ENCODE data around the gene MRC1.

Gene MRC1

DNA sequence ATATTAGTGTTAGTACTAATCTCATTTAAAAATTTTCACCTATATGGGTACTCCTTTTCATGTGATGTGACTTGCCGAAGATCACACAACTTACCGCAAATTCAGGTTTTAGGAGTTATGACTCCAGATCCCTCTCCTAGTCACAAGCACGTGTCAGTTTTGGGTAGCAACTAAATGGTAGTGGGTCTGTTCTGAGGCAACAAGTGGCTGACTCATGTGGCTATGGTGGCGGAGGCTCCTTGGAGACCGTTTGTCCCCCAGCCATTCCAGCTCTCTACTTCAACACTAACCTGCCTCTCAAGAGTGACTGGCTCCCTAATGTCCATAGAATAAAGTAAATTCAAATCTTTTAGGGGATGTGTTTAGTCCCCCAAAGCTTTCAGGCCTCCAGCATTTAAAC is 39.5 kb downstream of the MRC1 start:
- DNase-seq, result no peak

DNA sequence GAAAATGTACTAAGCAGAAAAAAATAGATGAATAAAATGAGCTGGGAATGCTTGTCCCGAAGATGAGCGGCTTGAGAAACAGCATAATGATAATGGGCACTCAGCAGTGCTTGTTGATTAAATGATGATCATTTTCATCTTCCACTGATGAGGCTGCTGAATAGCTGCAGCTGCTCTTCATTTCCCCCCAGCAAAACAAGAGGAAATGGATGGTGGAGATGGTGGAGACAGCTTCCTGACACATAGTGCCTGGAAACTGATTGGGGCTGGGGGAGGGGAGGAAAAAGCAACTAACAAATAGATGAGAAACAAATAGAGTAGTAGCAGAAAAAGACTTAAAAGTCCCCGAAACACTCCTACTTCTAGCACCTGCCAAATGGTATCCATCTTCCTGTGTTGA is 41.4 kb downstream of the MRC1 start:
- no peak for DNase-seq

GRCh38 chr10:17851611-17852010 is 42.5 kb downstream of the MRC1 start:
- no peak for DNase-seq

DNA sequence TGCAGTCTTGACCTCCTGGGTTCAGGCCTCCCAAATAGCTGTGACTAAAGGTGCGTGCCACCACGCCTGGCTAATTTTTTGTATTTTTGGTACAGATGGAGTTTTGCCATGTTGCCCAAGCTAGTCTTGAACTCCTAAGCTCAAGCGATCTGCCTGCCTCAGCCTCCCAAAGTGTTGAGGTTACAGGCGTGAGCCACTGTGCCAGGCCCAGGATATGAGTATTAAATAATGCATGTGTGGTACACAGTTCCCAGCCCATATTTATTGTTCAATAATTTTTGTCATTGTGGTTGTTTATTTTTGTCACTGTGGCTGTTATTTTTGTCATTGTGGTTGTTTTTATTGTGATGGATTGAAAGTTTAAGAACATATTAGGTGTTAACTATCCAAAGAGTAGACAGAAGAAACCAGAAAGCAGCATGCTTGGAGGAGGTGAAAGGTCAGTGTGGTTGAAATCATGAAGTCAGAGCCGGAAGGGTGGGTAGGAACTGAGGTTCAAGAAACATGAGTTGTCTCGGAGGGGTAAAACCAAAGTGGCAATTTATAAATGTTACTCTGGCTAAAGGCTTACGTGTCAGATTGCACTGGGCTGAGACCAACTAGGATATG is 45.0 kb downstream of the MRC1 start:
- DNase-seq, result no peak

DNA sequence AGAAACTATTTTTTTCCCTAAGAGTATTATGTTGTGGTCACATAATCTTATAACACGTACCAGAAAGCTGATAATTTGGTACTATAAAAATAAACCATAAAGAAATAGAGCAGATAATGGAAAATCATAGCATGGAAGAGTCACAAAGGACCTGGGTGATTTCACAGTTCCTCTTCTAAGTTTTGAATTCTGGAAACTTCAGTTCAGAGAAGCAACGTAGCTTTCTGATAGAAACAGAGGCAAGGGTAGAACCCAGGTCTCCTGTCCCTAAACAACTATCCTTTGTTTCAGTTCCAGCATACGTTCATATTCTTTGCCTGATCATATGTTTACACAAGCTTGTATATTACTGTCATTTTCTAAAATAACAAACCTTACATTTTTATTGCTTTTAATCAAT is 47.9 kb downstream of the MRC1 start:
- no peak for DNase-seq

DNA sequence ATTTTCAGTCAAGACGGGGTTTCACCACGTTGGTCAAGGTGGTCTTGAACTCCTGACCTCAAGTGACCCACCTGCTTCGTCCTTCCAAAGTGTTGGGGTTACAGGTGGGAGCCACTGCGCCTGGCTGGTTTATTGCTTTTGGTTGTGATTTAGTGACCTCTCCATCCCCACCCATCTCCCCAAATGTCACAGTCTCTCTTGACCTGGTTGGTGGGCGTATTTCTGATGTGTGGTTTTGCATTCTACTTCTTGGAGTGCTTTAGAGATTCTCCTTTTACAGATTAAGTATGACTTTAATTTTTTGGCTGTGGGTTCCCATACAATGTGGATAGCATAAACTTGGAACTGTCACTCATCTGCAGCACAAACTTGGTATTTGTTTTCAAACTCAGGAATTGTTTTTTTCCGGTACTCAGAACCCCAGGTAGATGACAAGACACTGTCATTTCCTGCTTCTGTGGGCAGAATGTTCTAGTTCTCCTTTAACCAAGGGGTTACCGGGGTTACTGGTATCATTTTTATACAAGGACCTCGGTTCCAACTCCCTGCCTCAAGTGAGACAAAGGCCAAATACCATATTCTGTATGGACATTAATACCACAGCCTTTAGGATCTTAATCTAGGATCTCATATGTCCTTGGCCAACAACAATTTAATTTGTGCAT is 50.5 kb downstream of the MRC1 start:
- no peak for DNase-seq

DNA sequence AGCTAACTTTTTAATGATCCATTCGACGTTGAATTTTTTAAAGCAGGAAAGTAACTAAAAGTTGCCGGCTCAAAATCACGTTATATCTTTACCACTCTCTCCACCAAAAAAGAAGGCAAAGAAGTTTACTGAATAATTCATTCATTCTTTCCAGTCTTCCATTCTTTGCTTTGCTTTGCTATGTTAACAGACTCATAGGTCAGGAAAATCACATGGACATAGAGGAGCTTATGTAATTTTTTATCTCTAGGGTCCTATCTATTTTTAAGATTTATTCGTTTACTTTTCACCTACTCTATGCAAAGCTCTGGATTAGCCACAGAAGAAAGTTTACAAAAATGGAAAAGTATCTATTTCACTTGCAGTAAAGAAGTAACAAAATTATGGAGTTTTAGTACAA is 52.6 kb downstream of the MRC1 start:
- no peak for DNase-seq

DNA sequence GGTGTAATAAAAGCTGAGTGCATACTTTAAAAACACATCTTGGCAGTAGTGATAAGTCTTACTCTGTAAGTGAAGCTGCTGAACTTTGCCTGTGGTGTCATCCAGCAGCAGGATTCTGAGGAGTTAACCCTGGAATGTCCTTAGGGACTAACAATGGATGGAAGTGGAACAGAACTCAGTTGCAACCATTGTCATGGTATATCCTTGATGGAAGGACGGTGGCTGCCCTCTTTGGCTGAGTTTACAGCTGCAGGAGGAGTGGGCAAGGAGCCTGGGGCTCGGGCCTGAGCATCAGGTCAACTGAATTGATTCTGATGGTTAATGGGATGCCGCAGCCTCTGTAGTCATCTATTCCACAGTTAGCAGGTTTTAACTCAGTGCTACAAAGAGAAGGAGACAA is 56.2 kb downstream of the MRC1 start:
- no peak for DNase-seq

- DNase-seq, result no peak
Observed at GRCh38 chr10:17866346-17866745, 57.2 kb downstream of the MRC1 start.

DNA sequence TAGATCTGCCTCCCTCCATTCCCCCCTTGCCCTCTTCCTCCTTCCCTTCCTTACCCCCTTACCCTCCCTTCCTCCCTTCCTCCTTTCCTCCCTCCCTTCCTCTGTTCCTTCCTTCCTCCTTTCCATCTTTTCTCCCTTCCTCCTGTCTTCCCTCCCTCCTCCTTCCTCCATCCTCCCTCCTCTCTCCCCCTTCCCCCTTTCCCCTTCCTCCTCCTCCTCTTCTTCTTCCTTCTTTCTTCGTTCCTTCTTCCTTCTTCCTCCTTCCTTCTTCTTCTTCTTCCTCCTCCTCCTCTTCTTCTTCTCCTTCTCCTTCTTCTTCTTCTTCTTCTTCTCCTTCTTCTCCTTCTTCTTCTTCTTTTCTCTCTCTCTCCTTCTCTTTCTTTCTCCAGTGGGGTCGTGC is 57.9 kb downstream of the MRC1 start:
- no peak for DNase-seq

- no peak for DNase-seq
Observed at GRCh38 chr10:17871036-17871435, 61.9 kb downstream of the MRC1 start.

GRCh38 chr10:17872191-17873091 is 63.3 kb downstream of the MRC1 start:
- DNase-seq, result no peak

GRCh38 chr10:17873946-17874345 is 64.8 kb downstream of the MRC1 start:
- no peak for DNase-seq

DNA sequence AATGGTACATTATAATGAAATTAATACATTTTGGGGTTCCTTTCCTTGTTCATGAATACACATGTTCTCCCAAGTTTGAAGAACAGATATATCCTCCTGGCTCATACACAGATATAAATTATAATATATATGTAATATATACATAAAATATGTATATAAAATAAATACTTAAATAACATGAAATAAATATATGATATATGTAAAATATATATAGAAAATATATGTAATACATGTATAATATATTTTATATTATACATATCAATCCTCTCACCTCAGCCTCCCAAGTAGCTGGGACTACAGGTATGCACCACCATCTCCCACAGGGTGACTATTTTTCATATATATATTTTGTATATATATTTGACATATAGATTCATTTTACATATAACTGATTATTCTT is 68.0 kb downstream of the MRC1 start:
- DNase-seq, result no peak

- no peak for DNase-seq
Observed at GRCh38 chr10:17878896-17879295, 69.7 kb downstream of the MRC1 start.

DNA sequence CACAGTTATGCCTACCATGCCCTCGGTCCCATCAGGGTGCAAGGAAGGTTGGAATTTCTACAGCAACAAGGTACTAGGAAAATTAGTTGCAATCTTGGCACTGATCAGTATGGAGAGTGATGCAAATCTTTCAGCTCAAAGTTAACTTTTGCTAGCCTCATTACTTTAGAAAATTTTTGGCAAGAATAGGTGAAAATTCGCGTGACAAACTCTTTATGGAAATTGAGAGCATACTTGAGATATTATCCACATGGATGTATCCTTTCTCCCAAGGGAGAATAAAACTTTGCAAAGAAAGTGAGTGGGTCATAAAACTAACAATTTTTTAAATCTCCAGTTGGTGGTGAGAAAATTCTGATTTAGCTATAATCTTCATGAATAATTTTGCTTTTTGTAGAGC is 71.5 kb downstream of the MRC1 start:
- no peak for DNase-seq

DNA sequence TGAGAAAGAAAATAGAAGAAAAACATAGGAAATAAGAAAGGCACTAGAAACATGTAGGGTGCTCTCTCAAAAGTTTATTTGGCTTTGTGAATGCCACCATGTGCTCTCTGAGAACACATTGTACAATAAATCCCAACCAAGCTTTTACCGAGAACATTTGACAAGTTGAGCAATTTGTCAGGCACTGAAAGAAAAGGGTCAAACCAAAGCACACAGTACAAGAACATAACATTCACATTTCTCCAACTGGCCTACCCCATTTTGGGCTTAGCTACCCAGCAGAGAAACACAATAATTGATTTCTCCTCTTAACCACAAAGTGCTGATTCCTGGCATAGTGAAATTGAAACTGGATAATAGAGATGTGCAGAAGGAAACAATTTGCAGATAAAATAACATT is 73.4 kb downstream of the MRC1 start:
- DNase-seq, result no peak

DNA sequence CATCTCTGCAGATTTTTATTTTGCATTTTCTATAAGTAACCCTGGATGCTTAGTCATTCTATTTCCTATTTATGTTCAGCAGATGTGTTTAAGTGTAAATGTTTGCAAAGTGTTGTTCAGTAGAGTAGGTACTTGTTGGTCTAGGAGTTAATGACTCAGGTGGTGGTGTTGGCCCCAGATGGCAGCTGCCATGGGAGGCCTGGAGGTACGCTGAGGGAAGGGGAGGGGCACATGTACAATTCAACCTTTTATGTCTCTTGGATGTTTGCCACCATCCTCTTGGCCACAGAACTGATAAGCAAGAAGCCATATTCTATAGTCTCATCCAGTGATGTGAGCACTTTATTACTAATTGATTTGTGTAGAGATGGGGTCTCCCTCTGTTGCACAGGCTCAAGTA is 74.5 kb downstream of the MRC1 start:
- no peak for DNase-seq

- no peak for DNase-seq
Observed at GRCh38 chr10:17888189-17888588, 79.0 kb downstream of the MRC1 start.

GRCh38 chr10:17891435-17891834 is 82.3 kb downstream of the MRC1 start:
- no peak for DNase-seq

- no peak for DNase-seq
Observed at GRCh38 chr10:17904564-17904963, 95.4 kb downstream of the MRC1 start.

DNA sequence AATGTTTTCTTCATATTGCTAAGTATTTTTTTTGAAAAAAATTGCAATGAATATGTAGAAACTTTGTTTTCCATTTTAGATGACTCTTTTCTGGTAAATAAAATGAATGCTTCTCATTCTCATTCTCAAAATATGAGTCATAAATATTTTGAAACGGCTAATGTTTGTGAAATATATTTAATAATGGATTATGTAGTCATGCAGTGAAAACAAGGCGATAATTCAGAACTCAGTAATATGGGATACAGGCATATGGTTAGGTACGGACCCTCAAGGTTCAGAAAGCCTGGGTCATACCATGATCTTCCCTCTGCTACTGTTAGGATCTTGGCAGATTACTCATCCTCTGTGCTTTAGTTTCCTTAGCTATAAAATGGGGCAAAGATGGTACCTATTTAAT is 96.3 kb downstream of the MRC1 start:
- DNase-seq, result no peak

GRCh38 chr10:17906002-17906401 is 96.9 kb downstream of the MRC1 start:
- DNase-seq, result no peak

- DNase-seq, result no peak
Observed at GRCh38 chr10:17907641-17908040, 98.5 kb downstream of the MRC1 start.

Data from stimulated activated CD4-positive, alpha-beta T cell treated with anti-CD3 and anti-CD28 coated beads, Interleukin-4, amount 100 ng/mL, for 1 hour (primary cell).